HTR-8/SVneo (cell line): ENCODE results near the gene PTPN14.
A peak's percentile ranks its signal among the peaks of the same experiment; 100 is the strongest.

Experiments
- DNase-seq: peaks from one replicate; pipeline ENCODE4 v3.0.0; 2011; ENCODE audit warnings: low spot score, mixed read lengths; ENCODE audit not compliant: insufficient read length
- FAIRE-seq: peaks from 2 replicates; lab custom pipeline; 2011; peaks lifted over from hg19 to GRCh38; lab: Jason Lieb, UNC

PTPN14 gene

DNA sequence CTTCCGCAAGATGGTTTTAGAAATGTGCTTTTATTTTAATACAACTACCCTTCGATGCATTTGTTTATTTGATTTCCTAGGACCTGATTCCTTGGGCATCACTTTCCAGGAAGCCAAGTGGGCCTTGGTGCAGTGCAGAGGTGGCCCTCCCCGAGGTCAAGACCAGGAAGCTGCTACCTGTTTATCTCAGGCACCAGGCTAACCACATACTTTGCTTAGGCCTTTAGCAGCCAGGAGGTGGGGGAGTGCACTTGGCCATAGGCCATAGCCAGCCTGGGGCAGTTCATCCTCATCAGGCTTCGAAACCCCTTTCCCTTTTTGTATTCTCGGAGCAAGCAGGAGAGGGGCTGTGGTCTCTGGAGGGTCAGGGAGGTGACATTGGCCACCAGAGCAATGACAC is 225.0 kb downstream of the PTPN14 start:
- DNase-seq (no peak), FAIRE-seq (no peak)

DNA sequence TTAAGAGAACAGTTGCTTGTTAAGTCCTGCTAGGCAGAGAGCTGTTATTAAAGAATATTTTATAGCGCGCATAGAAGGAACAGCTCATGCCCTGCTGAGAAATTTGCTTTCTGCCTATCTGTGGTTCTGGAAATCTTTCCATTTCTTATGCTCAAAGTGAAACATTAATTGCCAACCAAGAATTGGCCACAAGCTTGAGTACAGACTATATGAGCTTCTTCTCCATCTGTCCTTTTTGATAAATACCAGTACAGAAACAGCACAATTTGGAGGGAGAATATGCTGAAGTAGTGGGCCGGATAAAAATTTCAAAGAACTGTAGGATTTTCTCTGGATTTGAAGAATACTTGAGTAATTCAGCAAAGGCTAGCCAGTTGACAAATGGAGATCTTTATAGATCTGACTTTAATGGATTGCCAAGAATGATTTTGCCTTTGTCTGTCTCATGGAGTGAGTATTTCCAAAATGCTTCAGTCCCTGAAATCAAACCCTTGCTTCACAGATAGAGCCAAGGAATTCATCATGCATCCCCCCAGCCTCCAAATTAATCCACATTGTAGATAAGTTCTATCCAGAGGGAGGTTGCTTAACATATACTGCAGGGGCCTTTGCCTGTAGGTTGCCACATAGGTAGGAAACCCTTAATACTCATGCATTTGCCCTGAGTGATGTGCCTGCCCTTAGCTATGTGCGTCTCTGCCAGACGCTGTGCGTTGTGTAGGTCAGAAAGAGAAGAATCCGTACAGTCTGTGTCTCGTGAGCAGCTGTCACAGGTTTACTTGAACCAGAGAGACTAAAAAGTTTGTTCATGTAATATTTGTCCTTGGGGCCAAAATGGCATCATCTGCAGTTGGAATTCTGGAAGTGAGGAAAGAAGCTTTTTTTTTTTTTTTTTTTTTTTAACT is 226.3 kb downstream of the PTPN14 start:
- no peak for DNase-seq
- FAIRE-seq: no peak

DNA sequence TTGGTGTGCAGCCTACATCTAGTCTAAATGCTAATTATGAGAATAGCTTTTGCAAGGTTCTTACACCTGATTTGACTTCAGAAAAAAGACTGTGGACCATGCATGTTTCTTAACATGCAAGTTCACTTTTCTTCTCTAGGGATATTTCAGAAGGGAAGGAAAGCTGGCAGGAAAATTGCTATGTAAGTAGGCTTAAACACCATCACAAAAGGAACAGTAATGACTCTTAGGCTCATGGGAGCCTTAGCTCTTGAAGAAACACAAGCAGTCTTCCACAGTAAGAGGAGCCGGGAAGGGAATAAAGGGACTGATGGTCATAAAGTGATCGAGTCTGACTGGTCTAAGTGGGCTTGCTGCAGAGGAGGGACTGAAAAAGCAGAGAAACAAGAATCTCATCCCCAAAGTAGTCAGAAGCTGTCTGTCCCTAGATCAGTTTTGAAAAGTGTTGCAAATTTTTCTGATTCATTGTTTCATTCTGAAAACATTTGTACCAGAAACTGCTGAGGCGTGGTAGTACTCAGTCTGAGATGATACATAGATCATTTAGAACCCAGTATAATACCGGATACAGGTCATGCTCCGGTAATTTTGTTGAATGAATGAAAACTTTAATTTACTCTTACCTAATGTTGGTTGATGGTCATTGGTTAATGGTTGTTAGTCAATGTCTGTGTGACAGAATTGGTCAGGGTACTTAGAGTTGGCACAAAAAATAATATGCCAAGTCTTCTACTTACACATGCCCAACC is 229.5 kb downstream of the PTPN14 start:
- FAIRE-seq (peak; percentile 36), DNase-seq (no peak)

DNA sequence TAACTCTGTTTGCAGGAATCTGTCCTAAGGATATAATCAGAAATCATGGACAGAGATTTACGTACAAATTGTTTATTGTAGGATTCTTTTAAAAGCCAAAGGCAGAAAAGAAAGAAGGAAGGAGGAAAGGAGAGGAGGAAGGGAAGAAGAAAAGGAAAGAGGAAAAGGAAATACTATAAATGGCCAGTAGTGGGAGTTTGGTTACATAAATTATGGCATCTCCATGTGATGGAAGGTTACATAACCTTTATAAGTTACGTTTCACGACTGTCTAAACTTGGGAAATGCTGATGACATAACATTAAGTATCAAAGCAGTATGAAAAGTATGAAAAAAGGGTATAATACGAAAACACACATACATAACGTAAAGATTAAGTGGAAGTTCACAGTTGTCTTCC is 231.5 kb downstream of the PTPN14 start:
- DNase-seq (no peak), FAIRE-seq (no peak)

DNA sequence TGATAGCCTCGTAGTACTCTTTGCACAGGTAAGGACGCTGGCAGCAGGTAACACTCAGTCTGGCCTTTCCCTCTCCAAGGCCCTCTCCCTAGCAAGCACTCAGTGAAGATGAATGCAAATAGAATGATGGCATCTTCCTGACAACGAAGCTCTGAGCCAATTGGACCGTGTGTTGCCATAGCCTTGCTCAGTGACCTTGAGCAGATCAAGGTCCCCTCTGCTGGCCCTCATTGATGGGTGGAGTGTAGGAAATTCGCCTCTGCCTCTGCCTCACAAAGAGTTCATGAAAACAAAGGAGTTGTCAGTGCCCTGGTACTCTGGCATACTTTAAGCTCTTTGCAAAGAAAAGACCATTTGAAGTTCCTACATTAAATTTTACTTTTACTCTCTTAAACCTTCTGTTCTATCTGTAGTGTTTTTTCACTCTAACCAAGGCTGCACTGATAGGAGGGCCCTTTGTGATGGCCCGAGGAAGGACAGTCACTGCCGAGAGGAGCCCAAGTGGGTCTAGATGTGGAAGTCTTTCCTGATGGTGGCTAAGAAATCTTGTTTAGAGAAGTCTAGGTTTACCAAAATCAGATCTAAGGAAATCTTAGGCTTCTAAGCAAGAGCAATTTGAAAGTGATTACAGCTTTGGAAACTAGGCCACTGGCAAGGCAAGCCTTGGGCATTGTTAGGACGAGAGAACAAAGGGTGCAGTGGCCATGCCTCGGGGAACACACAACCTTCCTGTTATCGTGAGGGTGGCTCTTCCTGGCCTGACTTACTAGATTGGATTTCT is 232.3 kb downstream of the PTPN14 start:
- no peak for FAIRE-seq
- no peak for DNase-seq

DNA sequence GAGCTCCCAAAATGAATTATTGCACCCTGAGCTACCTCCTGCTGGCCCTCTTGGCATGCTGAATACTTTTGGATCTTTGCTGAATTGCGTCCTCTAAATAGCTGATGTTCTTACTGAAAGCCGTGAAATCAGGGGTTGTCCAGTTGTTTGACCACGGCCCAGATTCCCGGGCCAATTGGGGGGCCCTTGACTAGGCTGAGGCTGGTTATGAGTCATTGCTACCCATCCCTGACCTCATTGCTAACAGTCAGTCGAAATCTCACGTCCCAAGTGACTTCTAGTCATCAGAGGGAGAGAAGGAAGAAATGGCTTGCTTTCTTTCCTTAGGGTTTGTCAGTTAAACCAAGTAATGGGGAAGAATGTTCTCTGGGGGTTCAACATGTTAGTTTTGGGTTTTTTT is 233.0 kb downstream of the PTPN14 start:
- FAIRE-seq (no peak), DNase-seq (no peak)

DNA sequence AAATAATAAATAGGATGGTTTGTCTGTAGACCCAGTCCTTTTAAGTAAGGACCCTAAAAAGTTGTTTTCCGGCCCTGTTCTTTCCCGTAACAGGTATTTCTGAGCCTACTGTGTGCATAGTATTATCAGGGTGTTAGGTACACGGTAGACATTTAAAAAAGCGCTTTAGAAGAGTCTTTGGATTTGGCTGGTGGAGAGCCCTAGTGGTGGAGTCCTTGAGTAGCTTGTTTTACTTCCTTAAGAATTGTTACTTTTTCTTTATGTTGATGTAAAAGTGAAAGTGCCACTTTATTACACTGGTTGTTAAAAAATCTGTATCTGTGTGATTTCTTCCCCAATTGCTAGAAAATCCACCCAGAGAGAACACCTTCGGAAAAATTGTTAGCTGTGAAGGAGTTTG is 233.7 kb downstream of the PTPN14 start:
- FAIRE-seq: no peak
- no peak for DNase-seq

DNA sequence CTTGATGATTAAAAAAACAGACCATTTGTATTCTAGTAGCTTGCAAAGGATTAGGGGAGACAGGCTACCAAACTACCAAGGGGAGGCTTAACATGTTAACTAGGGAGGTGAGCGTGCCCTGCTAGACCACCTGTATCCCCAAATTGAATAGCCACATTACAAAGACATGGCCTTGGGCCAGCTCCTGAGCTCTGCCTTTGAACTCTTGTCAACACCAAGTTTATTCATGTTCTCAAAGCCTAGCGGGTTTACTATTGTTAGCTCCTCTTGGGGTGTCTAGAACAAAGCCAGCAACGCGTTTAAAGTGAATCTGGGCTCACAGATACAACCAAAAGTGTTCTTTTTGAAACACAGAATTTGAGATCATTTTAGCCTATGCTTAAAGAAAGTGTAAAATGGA is 234.1 kb downstream of the PTPN14 start:
- DNase-seq: no peak

DNA sequence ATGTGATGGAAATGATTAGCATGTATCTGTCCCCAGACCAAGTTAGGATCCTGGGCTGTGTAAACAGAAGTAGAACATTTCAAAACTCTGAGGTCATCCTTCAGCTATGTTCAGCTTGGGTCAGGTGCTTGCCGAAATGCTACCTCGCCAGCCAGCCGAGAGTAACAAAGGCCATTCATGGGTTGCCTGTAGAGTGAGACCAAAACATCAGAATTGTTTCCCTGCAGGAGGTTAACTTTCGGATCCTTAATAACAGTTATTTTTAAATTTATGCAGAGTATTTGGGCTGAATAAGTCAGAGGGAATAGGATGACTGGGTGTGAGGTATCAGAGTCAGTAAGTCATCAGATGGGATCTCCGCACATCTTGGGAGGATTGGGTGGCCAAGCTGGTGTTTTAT is 234.8 kb downstream of the PTPN14 start:
- no peak for FAIRE-seq
- no peak for DNase-seq

More for the DNA sequence above, 234.1 kb downstream of the PTPN14 start:
- no peak for FAIRE-seq

DNA sequence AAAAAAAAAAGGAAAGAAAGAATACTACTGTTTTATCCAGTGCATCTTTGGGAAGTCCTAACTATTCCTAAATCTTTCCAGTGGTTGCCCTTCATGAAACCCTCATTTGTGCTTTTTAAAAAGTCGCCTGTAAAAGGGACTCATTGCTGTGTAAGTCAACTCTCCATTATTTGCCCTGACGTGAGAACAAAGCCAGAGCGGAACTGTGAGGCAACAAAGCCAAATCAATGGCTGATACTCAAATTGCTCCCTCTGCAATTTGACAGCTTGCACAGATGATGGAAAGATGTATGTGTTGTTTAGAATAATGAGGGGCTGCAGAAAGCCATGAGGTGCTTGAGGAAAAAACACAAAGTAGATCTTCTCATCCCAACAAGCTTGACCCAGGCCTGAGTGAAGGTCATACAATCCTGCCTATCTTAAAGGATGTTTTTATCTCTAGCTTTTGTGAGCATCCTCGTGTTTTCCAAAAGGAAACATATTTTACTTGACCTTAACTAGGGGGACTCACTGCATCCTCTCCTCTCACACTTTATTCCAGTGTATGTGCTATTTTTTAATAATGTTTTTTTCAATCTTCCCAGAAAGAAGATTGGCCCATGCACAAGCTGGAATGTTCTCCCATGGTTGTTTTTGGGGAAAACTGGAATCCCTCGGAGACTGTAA is 237.1 kb downstream of the PTPN14 start:
- no peak for FAIRE-seq

DNA sequence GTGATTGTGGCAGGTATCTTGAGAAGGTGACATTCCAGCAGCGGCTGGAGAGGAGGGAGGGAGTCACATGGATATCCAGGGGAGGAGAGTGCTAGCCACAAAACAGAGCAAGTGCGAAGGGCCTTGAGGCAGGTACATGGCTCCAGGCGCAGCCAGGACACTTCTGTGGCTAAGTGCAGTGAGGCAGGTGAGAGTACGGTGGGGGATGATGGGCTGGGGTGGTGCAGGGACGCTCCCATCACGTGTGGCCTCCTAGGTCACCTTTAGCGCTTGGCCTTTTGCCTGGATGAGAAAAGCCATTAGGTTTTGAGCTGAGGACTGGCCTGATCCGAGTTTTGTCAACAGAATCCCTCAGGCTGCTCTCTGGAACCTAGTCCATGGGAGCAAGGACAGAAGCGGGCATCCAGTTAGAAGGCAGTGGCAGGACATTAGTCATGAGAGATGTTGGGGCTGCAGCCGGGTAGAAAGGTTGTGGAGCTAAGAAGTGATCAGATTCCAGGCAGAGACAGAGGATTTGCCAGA is 238.8 kb downstream of the PTPN14 start:
- FAIRE-seq: no peak
- no peak for DNase-seq

More for the DNA sequence above, 237.1 kb downstream of the PTPN14 start:
- no peak for DNase-seq

DNA sequence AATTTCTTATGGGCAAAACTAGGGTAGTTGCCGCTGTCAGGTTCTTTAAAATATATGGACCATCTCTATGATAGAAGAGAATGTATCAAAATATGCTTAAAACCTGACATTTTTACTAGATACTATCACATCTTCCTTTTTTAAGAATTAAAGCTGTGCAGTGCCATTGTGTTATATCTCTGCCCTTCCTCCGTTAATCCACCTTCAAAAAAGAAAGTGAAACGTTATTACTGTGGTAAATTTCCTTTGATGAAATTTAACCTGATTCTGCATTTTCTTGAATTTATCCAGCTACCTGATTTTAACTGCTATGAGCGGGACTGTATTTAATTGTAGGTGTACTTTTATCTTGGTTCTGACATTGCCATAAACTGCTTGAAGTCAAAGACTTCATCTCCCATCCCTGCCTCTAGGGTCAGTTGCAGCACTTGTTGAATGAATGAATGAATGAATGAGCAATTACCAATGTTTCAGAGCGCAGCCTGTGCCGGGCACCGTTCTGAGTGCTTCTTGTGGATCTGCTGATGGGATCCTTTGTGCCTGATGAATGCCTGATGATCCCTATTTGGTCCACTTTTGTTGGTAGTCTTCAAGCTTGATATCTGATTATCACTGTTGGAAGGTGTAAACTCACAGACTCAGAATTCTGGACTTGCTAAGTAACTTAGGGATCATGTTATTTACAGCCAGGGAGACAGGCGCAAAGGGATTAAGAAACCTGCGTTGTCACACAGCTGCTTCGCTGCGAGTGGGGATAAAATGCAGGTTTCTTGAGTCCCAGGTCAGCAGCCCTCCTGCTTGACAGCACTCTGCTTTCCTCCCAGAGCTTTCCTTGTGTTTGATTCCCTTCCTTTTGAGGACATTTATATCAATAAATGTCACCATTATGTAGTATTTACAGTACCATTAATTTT is 240.4 kb downstream of the PTPN14 start:
- DNase-seq (no peak), FAIRE-seq (no peak)

DNA sequence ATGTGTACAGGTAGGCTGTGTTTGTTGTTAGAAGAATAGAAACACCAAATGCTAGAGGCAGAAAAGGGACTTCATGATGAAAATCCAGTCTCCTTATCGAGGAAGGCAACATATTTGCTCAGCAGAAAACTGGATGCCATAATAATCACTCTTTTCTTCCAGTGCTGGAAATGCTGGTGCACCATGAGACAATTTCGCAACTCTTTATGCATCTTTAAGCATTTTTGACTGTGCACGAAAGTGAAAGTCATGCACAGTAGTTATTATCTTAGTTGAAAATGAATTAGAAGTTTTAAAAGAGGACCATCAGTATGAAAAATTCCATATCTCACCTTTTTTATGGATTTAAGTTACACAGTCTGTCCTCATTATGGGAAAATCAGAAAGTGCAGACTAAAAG is 241.4 kb downstream of the PTPN14 start:
- no peak for DNase-seq
- no peak for FAIRE-seq

DNA sequence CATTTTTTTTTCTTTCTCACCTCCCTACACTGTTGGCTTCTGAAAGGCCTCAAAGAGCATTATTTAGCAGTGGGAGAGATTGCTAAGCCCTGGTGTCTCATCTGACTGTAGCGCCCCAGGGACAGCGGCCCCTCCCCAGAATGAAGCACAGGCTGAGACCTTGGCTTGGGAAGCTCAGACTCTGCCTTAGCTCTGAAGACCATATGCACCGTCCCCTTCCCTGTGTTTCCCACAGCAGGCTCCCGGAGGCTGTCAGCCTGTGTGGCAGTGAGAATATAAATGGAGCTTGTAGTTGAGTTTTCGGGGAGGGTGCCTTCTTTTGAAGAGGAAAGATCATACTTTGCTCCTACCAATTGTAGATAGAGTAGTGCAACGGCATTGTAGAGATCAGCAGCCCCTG is 245.1 kb downstream of the PTPN14 start:
- DNase-seq: no peak
- FAIRE-seq: no peak

DNA sequence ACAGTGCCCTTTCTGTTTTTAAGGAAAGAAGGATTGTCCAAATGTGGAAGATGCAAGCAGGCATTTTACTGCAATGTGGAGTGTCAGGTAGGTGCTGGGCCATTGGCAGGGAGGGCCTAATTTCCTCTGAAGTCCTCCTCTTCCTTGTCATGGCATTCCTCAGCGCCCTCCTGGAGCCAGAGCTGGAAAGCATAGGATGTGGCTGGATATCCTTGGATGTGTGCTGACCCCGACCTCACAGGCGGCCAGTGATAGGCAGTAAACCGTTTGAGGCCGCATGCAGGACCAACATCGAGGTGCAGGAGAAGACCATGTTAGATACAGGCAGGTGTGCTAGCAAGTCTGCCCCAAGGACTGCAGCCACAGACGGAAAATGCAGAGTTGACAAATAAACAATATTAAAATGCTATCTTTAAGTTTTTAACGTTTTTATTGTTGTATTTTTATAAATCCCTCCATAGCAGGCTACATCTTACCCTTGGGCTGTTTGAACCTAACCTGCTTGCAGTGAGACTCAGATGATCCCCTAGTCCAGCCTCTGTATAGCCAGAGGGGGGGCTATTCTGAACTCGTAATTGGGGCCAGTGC is 246.1 kb downstream of the PTPN14 start:
- FAIRE-seq: no peak

DNA sequence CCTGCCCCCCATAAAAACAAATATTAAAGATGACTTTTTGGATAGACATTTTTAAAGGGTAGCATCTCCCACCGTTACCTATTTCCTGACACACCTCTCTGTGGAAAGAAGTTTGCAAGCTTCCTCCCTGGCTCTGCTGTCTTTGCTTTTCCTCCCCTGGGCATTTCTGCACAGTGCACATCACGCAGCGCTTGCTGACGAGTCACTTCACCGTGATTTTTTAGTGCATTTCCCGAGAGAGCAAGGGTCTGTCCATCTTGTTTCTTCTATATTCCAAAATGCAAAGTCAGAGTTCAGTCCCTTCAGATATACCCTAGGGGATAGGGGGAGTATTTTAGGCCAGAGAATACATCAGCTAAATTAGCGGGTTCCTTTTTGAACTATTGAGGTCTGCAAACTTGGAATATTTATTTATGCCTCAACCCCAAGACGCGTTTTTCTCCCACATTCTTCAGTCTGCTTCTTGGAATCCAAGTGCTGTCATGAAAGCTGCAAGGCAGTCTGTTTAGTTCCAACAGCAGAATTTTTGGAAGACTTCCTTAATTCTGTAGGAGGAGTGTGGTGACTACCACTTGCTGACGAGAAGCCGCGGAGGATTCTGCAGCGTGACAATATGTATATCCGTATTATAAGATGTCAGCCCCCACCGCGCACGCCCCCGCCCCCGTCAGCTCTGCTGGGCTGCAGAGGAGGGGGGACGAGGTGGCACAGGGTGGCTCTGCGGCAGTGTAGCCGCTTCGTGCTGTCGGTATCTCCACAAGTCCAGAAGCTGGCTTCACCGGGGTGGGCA is 248.1 kb downstream of the PTPN14 start:
- FAIRE-seq (no peak), DNase-seq (no peak)

More for the DNA sequence above, 246.1 kb downstream of the PTPN14 start:
- DNase-seq: no peak

DNA sequence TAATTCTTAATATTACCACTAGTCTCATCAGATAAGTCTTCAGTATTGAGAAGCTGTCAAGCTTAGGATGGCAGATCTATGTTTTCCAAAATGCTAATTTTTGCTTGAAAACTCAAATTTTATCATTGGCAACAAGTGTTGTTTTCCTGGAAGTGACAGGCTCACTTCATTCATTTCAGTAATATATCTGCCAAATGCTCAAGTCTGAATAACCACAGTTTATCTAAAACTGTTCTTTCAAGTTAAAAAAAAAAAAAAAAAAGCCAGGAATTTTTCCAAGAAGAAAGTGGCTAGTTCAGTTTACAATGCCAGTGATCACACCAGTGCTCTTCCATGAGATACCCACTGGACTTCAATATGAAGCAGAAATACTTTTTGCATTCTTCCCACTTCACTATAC is 249.9 kb downstream of the PTPN14 start:
- DNase-seq: no peak
- no peak for FAIRE-seq
